ENCODE data around the gene TICAM2. TPM values are rescaled to one million over a fixed set of nuclear protein-coding genes. Genes with fewer than 3 reads are reported as not detected.

TICAM2 gene
- total and polyA plus RNA-seq, 2 of the 8 experiments (the other 6 are each of a cell fraction or from before 2014, with no cell fraction given), result 0.02 TPM; not detected in 1

DNA sequence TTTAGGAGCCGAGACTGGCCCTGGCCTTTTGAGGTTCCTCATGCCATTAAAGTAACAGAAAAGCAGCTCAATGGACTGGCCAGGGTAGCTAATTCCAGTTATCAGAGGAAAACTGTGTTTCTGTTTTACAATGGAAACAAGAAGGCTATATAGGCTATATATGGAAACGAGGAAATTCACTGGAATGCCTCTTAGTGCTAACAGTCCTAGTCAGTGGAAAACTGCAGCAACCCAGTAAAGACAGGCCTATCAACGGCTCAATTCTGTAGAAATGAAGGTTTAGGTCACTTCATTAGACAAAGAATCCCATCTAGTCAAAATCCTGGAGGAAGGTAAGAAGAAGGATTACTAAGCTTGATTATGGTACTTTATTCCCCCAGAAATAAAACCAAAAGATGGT is 3.2 kb upstream of the TICAM2 start:
- no peak for TF ChIP-seq KDM5A (IDR thresholded peaks at IDR 0.05; ENCODE audit: low read length)
- TF ChIP-seq EZH2 (IDR thresholded peaks at IDR 0.05; ENCODE audit: low read depth, low read length, severe bottlenecking), result no peak
- TF ChIP-seq JUN (IDR thresholded peaks at IDR 0.05; ENCODE audit: low read depth, low read length), result no peak
- no peak for TF ChIP-seq TBP (IDR thresholded peaks at IDR 0.05; ENCODE audit: low read depth, low read length)
- TF ChIP-seq POLR2A (IDR thresholded peaks at IDR 0.05; ENCODE audit: control extremely low read depth in 1 of 2, low read depth in 2 of 2, low read length in 2 of 2), result no peak
- TF ChIP-seq BRCA1 (IDR thresholded peaks at IDR 0.05; ENCODE audit: low read depth, low read length), result no peak
- Histone ChIP-seq H2AFZ (ENCODE audit: low read length) (no peak overlapping the region), H4K20me1 (replicated peaks in 1 of 2; ENCODE audit: control insufficient read depth in 1 of 2, insufficient read depth in 2 of 2, low read length in 2 of 2) (peaks cover 0 to 6% of the 10 kb centered on the region in 2 experiments), H3K9me3 (ENCODE audit: insufficient read depth in 2 of 2, low read depth in 1 of 2, low read length in 1 of 2) (no peaks in the 10 kb centered on the region), H3K4ac (replicated peaks; ENCODE audit: insufficient read length, low read depth, low read length) (no peak overlapping the region), H2AK5ac (ENCODE audit: low read depth, low read length) (no peak overlapping the region), H4K5ac (ENCODE audit: insufficient read length, low read depth, low read length) (no peak overlapping the region), H3K9ac (replicated peaks in 1 of 4; ENCODE audit: extremely low read depth in 1 of 4, low read depth in 3 of 4, low read length in 3 of 4) (no peak overlapping the region), H3K79me2 (ENCODE audit: control insufficient read depth in 1 of 2, insufficient read depth in 2 of 2, low read length in 2 of 2) (no peaks in the 10 kb centered on the region; a peak in 1 of 4 replicates), H3K56ac (replicated peaks; ENCODE audit: insufficient read length, low read depth, low read length) (no peak overlapping the region), H2BK12ac (ENCODE audit: low read depth, low read length) (no peak overlapping the region), H3K14ac (ENCODE audit: insufficient read length) (no peak overlapping the region), H3K4me3 (ENCODE audit: extremely low read depth in 1 of 4, insufficient read depth in 2 of 4, low read depth in 3 of 4, low read length in 4 of 4) (no peak overlapping the region), H3K18ac (ENCODE audit: extremely low read depth, low read length) (no peak overlapping the region), H4K8ac (ENCODE audit: extremely low read depth, insufficient read depth, low read length) (no peak overlapping the region), H2BK5ac (ENCODE audit: low read depth, low read length) (no peak overlapping the region), H2BK15ac (ENCODE audit: low read length) (no peak overlapping the region), H3K27me3 (replicated peaks in 1 of 4; ENCODE audit: control insufficient read depth in 3 of 4, extremely low read depth in 1 of 4, insufficient read depth in 3 of 4, low read length in 3 of 4) (no peaks in the 10 kb centered on the region), H2BK20ac (ENCODE audit: low read length) (no peak overlapping the region), H4K91ac (replicated peaks; ENCODE audit: insufficient read length, low read length) (no peak overlapping the region), H2BK120ac (replicated peaks; ENCODE audit: low read depth, low read length) (no peak overlapping the region), H3K4me2 (ENCODE audit: insufficient read depth in 1 of 2, low read depth in 2 of 2, low read length in 2 of 2) (no peak overlapping the region), H3K4me1 (replicated peaks in 1 of 4; ENCODE audit: control insufficient read depth in 3 of 4, insufficient read depth in 4 of 4, low read length in 3 of 4) (peaks cover 0 to 7% (median 2%) of the 10 kb centered on the region in 4 experiments; a peak in 2 of 7 replicates), H3K23me2 (ENCODE audit: low read depth, low read length) (peaks cover 7% of the 10 kb centered on the region; the same call in 1 of the 2 replicates), H3K79me1 (ENCODE audit: low read depth, low read length) (no peaks in the 10 kb centered on the region), H3K27ac (ENCODE audit: low read depth, low read length) (no peak overlapping the region), H3K36me3 (ENCODE audit: control insufficient read depth in 2 of 4, insufficient read depth in 4 of 4, low read length in 3 of 4) (no peaks in the 10 kb centered on the region; a peak in 1 of 8 replicates), H3K23ac (ENCODE audit: insufficient read length) (no peak overlapping the region)
- ChIA-PET CTCF (ENCODE audit: partially characterized antibody) (interaction anchor here (0.6 to 1.4 kb wide), 4 partner anchors 10 to 296 kb away, joined by 3 to 4 read pairs (median 3); no protein-coding TSS in a partner anchor), POLR2A (ENCODE audit: partially characterized antibody) (no interaction called here)
- FAIRE-seq (no peak), DNase-seq (ENCODE audit: low read depth in 1 of 2, low spot score in 2 of 2) (no peak)
- WGBS, 2 experiments (ENCODE audit: extremely low coverage in 1 of 2, insufficient coverage in 1 of 2, insufficient read length in 1 of 2, insufficient replicate concordance in 2 of 2, low coverage in 1 of 2, low lambda C conversion rate in 2 of 2, missing lambda C conversion rate in 1 of 2), result 88% methylated on average over 3 of the region's 3 CpGs; no CpG with 5 or more reads in 1 of the 2 experiments

All from H1 (cell line).